Calu3 (cell line): Measurements from ENCODE around the gene ITGAD. TPM values are rescaled to one million over a fixed set of nuclear protein-coding genes. Genes with fewer than 3 reads are reported as not detected.

Experiments used
- BruUV-seq: library from RNA; stranded (reverse); fragments of 400-500 nt; replicated peaks from 2 replicates; lab custom pipeline; 2021; lab: Mats Ljungman, UMichigan
- CTCF ChIA-PET: fragments of 300-600 bp; sonication (Branson Sonifier 250); formaldehyde crosslinking; loops from one replicate; lab custom pipeline; 2022; ENCODE audit warnings: antibody characterized with exemption; lab: Charles Lee
- DNase-seq: peaks from one replicate; pipeline ENCODE4 v3.0.0; 2022
- H3K27ac Mint-ChIP-seq: one replicate; pipeline ENCODE4 v1.8.0; 2022; ENCODE audit warnings: mixed read lengths; ENCODE audit not compliant: unreplicated experiment
- H3K27me3 Mint-ChIP-seq: one replicate; pipeline ENCODE4 v1.8.0; 2022; ENCODE audit warnings: mixed read lengths; ENCODE audit not compliant: unreplicated experiment
- H3K36me3 Mint-ChIP-seq: one replicate; pipeline ENCODE4 v1.8.0; 2022; ENCODE audit warnings: mild to moderate bottlenecking, moderate library complexity, mixed read lengths; ENCODE audit not compliant: insufficient read depth, unreplicated experiment
- H3K4me1 Mint-ChIP-seq: one replicate; pipeline ENCODE4 v1.8.0; 2022; ENCODE audit warnings: mild to moderate bottlenecking, low read depth, mixed read lengths; ENCODE audit not compliant: unreplicated experiment
- H3K4me3 Mint-ChIP-seq: one replicate; pipeline ENCODE4 v1.8.0; 2022; ENCODE audit warnings: mild to moderate bottlenecking, low read depth, moderate library complexity, mixed read lengths; ENCODE audit not compliant: unreplicated experiment
- H3K9me3 Mint-ChIP-seq: one replicate; pipeline ENCODE4 v1.8.0; 2022; ENCODE audit warnings: low read depth, mixed read lengths; ENCODE audit not compliant: unreplicated experiment
- intact Hi-C: fragments of 100-400 bp; cut with micrococcal nuclease; formaldehyde crosslinking; loops from one replicate; pipeline ENCODE4 v1.10.0; 2022; ENCODE audit not compliant: unreplicated experiment
- total RNA-seq: library from RNA; stranded (reverse); gene quantifications from 2 replicates; pipeline ENCODE4 v1.2.3, GENCODE V29; 2022
- TF ChIP-seq, protein P1 (sequence below): fragments of 200-600 bp; IDR thresholded peaks from one replicate; pipeline ENCODE4 v1.8.0; 2022; ENCODE audit warnings: antibody characterized with exemption; ENCODE audit not compliant: unreplicated experiment

ITGAD gene
- total RNA-seq, 1 experiment from 2014 or later: not detected

DNA sequence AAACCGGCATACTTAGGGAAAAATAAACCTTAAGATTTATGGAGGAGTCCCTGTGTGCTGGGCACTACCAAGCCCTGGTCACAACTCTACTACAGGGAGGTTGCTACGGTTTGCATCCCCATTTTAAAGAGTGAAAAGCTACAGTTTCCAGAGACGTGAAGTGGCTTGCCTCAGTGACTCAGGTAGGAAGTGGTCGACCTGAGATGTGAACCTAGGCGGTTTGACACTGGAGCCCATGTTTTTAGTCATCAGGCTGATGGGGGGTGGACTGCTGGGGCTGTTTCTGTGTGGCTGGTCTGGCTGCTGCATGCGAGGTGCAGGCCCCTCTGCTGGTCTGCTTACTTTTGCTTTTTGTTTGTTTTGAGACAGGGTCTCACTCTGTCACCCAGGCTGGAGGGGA lies 28.5 kb downstream of the ITGAD start:
- DNase-seq: no peak
- intact Hi-C loops: no loop called here
- BruUV-seq: no TSS peak

DNA sequence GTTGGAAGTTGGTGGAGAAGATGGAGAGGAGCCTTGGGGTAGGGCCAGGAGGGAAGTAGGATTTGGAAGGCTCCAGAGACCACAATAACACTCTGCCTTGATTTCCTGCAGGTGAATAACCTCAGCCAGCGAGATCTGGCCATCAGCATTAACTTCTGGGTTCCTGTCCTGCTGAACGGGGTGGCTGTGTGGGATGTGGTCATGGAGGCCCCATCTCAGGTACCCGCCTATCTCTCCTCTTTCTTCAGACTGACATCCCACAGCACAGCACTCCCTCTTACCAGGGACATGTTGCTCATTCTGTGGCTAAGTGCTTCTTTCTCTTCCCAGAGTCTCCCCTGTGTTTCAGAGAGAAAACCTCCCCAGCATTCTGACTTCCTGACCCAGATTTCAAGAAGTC lies 30.1 kb downstream of the ITGAD start:
- H3K4me1 Mint-ChIP-seq: no peaks in the 10 kb centered on the region
- H3K27ac Mint-ChIP-seq: no peak overlapping the region
- intact Hi-C loops: no loop called here
- no peak overlapping the region for H3K4me3 Mint-ChIP-seq
- CTCF ChIA-PET: interaction anchor here (0.7 kb wide), 1 partner anchor 14 kb away, joined by 4 read pairs; no protein-coding TSS in a partner anchor
- peaks cover 9% of the 10 kb centered on the region for H3K36me3 Mint-ChIP-seq
- H3K9me3 Mint-ChIP-seq: peaks cover 2% of the 10 kb centered on the region
- no peak for DNase-seq
- TF ChIP-seq, protein P1, sequence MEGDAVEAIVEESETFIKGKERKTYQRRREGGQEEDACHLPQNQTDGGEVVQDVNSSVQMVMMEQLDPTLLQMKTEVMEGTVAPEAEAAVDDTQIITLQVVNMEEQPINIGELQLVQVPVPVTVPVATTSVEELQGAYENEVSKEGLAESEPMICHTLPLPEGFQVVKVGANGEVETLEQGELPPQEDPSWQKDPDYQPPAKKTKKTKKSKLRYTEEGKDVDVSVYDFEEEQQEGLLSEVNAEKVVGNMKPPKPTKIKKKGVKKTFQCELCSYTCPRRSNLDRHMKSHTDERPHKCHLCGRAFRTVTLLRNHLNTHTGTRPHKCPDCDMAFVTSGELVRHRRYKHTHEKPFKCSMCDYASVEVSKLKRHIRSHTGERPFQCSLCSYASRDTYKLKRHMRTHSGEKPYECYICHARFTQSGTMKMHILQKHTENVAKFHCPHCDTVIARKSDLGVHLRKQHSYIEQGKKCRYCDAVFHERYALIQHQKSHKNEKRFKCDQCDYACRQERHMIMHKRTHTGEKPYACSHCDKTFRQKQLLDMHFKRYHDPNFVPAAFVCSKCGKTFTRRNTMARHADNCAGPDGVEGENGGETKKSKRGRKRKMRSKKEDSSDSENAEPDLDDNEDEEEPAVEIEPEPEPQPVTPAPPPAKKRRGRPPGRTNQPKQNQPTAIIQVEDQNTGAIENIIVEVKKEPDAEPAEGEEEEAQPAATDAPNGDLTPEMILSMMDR: no peak
- peaks cover 54% of the 10 kb centered on the region for H3K27me3 Mint-ChIP-seq
- BruUV-seq: no TSS peak

More for the DNA sequence above, 28.5 kb downstream of the ITGAD start:
- CTCF ChIA-PET: no interaction called here
- H3K4me1 Mint-ChIP-seq: no peaks in the 10 kb centered on the region
- H3K36me3 Mint-ChIP-seq: peaks cover 8% of the 10 kb centered on the region
- TF ChIP-seq, protein P1: no peak
- no peak overlapping the region for H3K27ac Mint-ChIP-seq
- H3K27me3 Mint-ChIP-seq: peaks cover 51% of the 10 kb centered on the region
- H3K4me3 Mint-ChIP-seq: no peak overlapping the region
- H3K9me3 Mint-ChIP-seq: peaks cover 2% of the 10 kb centered on the region

DNA sequence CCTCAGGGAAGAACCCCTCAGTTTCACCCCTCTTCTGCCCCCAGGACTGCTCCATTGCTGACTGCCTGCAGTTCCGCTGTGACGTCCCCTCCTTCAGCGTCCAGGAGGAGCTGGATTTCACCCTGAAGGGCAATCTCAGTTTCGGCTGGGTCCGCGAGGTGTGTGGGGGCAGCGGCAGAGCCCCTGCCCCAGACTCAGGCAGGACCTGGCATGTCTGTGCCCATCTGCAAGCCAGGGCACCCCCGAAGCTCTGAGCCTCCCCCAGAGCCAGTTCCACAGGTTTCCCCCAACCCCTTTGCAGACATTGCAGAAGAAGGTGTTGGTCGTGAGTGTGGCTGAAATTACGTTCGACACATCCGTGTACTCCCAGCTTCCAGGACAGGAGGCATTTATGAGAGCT lies 30.7 kb downstream of the ITGAD start:
- Mint-ChIP-seq H3K36me3 (peaks cover 9% of the 10 kb centered on the region), H3K27ac (no peak overlapping the region), H3K9me3 (peaks cover 2% of the 10 kb centered on the region), H3K4me1 (no peaks in the 10 kb centered on the region), H3K4me3 (no peak overlapping the region), H3K27me3 (peaks cover 60% of the 10 kb centered on the region)
- intact Hi-C loops: no loop called here
- CTCF ChIA-PET: no interaction called here
- BruUV-seq: no TSS peak
- TF ChIP-seq, protein P1: no peak
- DNase-seq: no peak

DNA sequence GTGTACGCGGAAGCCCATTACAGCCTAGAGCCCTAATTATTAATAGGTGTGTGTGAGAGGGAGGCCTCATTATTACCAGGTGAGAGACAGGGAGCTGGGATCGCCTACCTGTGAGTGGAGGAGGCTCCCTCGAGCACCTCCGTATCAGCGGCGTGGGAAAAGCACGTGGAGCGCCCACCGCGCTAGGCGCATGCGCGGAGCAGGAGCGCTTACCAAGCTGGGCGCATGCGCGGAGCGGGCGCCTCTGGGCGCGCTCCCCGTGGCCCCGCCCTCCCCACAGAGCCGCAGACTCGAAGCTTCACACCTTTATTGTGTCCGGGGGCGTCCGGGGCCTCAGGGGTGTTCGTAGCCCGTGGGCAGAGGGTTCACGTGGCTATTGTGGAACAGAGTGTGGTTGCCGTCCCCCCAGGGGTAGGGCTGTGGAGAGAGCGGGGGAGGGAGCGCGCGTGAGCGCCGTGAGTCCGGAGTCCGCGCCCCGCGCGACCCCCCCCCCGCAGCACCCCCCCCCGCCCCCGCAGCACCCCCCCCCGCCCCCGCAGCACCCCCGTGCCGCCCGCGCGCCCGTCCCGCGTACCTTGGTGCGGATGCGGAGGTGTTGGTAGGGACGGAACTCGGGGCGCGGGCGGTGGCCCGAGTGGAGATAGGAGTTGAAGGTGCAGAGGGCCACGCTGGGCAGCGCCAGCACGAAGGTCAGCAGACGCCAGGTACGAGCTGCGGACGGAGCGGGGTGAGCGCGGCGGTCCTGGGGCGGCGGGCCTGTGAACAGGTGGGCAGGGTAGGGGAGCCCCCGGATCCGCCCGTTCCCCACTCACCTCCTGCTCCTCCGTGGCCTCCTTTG lies 34.5 kb downstream of the ITGAD start:
- CTCF ChIA-PET: no interaction called here
- TF ChIP-seq, protein P1: no peak
- peak; percentile 18 for DNase-seq
- BruUV-seq: no TSS peak
- Mint-ChIP-seq H3K4me3 (no peak overlapping the region), H3K4me1 (no peaks in the 10 kb centered on the region), H3K36me3 (peaks cover 9% of the 10 kb centered on the region), H3K27ac (no peak overlapping the region), H3K27me3 (peaks cover 68% of the 10 kb centered on the region), H3K9me3 (peaks cover 2% of the 10 kb centered on the region)
- intact Hi-C loops: no loop called here
